OCI-LY7 (cell line): ENCODE results near the gene RNF149. TPM values are rescaled to one million over a fixed set of nuclear protein-coding genes. Genes with fewer than 3 reads are reported as not detected.

Source experiments
- BruUV-seq: library from RNA; stranded (reverse); fragments of 400-500 nt; replicated peaks from 2 replicates; lab custom pipeline; 2021; lab: Mats Ljungman, UMichigan
- CTCF ChIA-PET: fragments of 300-600 bp; sonication (Branson Sonifier 250); formaldehyde crosslinking; loops from one replicate; lab custom pipeline; 2022; ENCODE audit warnings: antibody characterized with exemption; ENCODE audit not compliant: unreplicated experiment; lab: Charles Lee
- POLR2A ChIA-PET: fragments of 300-600 bp; sonication (Branson Sonifier 250); formaldehyde crosslinking; loops from one replicate; lab custom pipeline; 2022; ENCODE audit warnings: antibody characterized with exemption; lab: Charles Lee
- DNase-seq: peaks from one replicate; pipeline ENCODE4 v3.0.0-alpha.2; 2015; ENCODE audit warnings: low spot score
- H2AFZ ChIP-seq: fragments of 200-600 bp; sonication (generic), shearing (Covaris generic); 2 replicates; pipeline ENCODE4 v1.6.1; 2014; ENCODE audit warnings: mild to moderate bottlenecking, antibody characterized with exemption, low read length, moderate library complexity
- H3K27ac ChIP-seq: fragments of 200-600 bp; sonication (generic); 2 replicates; pipeline ENCODE4 v1.5.1; 2014; ENCODE audit warnings: mixed run types, low read depth, mild to moderate bottlenecking, moderate library complexity, low read length, inconsistent platforms; ENCODE audit not compliant: poor library complexity, severe bottlenecking
- H3K36me3 ChIP-seq: fragments of 200-600 bp; sonication (generic); 2 replicates; pipeline ENCODE4 v1.6.1; 2014; ENCODE audit warnings: mild to moderate bottlenecking, antibody characterized with exemption, low read length, moderate library complexity, mixed read lengths; ENCODE audit not compliant: insufficient read depth
- H3K4me1 ChIP-seq: fragments of 200-600 bp; sonication (generic); 2 replicates; pipeline ENCODE4 v1.5.1; 2014; ENCODE audit warnings: mild to moderate bottlenecking, low read length; ENCODE audit not compliant: insufficient read depth, poor library complexity, severe bottlenecking
- H3K4me2 ChIP-seq: fragments of 200-600 bp; sonication (generic); 2 replicates; pipeline ENCODE4 v1.6.1; 2014; ENCODE audit warnings: mild to moderate bottlenecking, low read length
- H3K4me3 ChIP-seq: fragments of 200-600 bp; sonication (generic); 2 replicates; pipeline ENCODE4 v1.5.1; 2014; ENCODE audit warnings: mild to moderate bottlenecking, low read depth, low read length; ENCODE audit not compliant: poor library complexity, severe bottlenecking
- H3K79me2 ChIP-seq: fragments of 200-600 bp; sonication (generic); 2 replicates; pipeline ENCODE4 v1.6.1; 2016; ENCODE audit warnings: low read depth, mild to moderate bottlenecking, low read length, moderate library complexity, mixed read lengths; ENCODE audit not compliant: insufficient read depth
- H3K9me2 ChIP-seq: fragments of 200-600 bp; sonication (generic); 2 replicates; pipeline ENCODE4 v1.6.1; 2016; ENCODE audit warnings: mild to moderate bottlenecking, low read length, mixed read lengths; ENCODE audit not compliant: insufficient read depth
- H3K9me3 ChIP-seq: fragments of 200-600 bp; sonication (generic); 2 replicates; pipeline ENCODE4 v1.6.1; 2014; ENCODE audit warnings: mild to moderate bottlenecking, mixed run types, low read length, mixed read lengths
- H4K20me1 ChIP-seq: fragments of 200-600 bp; sonication (generic); 2 replicates; pipeline ENCODE4 v1.6.1; 2014; ENCODE audit warnings: mild to moderate bottlenecking, antibody characterized with exemption, low read length, moderate library complexity, mixed read lengths; ENCODE audit not compliant: insufficient read depth
- CTCF ChIP-seq: fragments of 200-600 bp; sonication (generic); conservative IDR thresholded peaks from 2 replicates; pipeline ENCODE4 v1.5.1; 2014; ENCODE audit warnings: mild to moderate bottlenecking, antibody characterized with exemption, low read length, moderate library complexity, mixed read lengths
- EZH2phosphoT487 ChIP-seq: fragments of 200-600 bp; sonication (generic); IDR thresholded peaks from 2 replicates; pipeline ENCODE4 v1.6.1; 2018; ENCODE audit warnings: low read depth, borderline replicate concordance, mild to moderate bottlenecking, mixed run types, antibody characterized with exemption, low read length, moderate library complexity, mixed read lengths
- intact Hi-C: fragments of 100-400 bp; cut with micrococcal nuclease; formaldehyde crosslinking; loops from one replicate; pipeline ENCODE4 v1.10.0; 2022; ENCODE audit not compliant: unreplicated experiment
- total RNA-seq, 2 experiments: library from RNA; depleted of rRNA in 1 of 2; stranded (reverse); fragments of >200 nt in 1 of 2; shearing (Covaris generic) in 1 of 2; gene quantifications; 2 replicates each; pipeline ENCODE4 v1.2.3, GENCODE V29; 2014 to 2022

The RNF149 gene
- total RNA-seq, 2 experiments from 2014 or later: 10.3 to 17.9 TPM

DNA sequence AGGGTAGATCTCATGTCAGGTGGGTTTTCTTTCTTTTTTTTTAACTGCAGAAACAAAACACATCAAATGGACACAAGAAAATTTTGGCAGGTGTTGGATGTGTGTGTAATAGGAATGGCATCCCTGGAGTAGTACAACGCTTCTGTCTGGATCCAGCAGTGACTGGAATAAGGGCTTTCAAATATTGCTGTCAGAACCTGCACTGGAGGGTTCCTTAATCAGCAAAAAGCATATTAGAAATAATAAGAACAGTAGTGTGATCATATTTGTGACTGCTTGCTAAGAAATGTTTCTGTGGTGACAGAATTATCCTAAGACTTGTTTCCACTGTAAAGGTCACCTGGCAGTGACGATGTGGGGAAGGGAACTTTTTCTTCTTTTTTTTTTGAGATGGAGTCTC, 48.0 kb upstream of the RNF149 start:
- Histone ChIP-seq H3K27ac (no peak overlapping the region), H3K4me1 (no peaks in the 10 kb centered on the region), H4K20me1 (no peaks in the 10 kb centered on the region), H3K4me3 (no peak overlapping the region), H3K9me2 (no peaks in the 10 kb centered on the region), H3K9me3 (no peaks in the 10 kb centered on the region), H3K79me2 (no peaks in the 10 kb centered on the region), H2AFZ (no peak overlapping the region), H3K4me2 (no peak overlapping the region), H3K36me3 (no peaks in the 10 kb centered on the region)
- DNase-seq: no peak
- BruUV-seq: no TSS peak
- TF ChIP-seq EZH2phosphoT487 (no peak), CTCF (no peak)
- CTCF ChIA-PET: no interaction called here
- POLR2A ChIA-PET: no interaction called here
- intact Hi-C loops: no loop called here

DNA sequence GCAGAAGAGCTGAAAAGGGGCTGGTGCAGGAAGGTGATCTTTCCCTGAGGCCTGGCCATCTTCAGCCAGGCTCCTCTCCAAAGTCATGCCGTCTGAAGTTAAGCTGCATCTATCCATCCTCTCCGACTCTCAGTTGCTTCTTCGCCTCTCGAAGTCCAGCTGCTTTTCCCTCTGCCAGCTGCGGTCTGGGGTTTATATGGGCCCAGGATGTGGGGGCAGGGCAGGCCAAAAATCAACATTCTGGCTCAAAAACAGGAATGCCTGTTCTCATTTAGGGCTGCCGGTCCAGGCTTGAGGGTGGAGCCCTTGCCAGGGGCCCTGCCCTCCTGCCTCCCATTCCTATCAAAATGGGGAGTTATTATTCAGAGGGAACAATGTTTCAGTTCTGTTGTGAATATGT, 47.6 kb upstream of the RNF149 start:
- no peaks in the 10 kb centered on the region for H3K36me3 ChIP-seq
- intact Hi-C loops: no loop called here
- H3K9me3 ChIP-seq: no peaks in the 10 kb centered on the region
- H3K79me2 ChIP-seq: no peaks in the 10 kb centered on the region
- no peak overlapping the region for H3K4me2 ChIP-seq
- ChIA-PET POLR2A (no interaction called here), CTCF (no interaction called here)
- no peaks in the 10 kb centered on the region for H3K4me1 ChIP-seq
- no peak for TF ChIP-seq CTCF
- no peak for DNase-seq
- no peaks in the 10 kb centered on the region for H4K20me1 ChIP-seq
- H2AFZ ChIP-seq: no peak overlapping the region
- no peak overlapping the region for H3K27ac ChIP-seq
- no TSS peak for BruUV-seq
- H3K9me2 ChIP-seq: no peaks in the 10 kb centered on the region
- no peak overlapping the region for H3K4me3 ChIP-seq

GRCh38 chr2:101355401-101356054, 47.0 kb upstream of the RNF149 start:
- Histone ChIP-seq H3K4me2 (no peak overlapping the region), H3K4me1 (no peaks in the 10 kb centered on the region), H3K4me3 (no peak overlapping the region), H3K27ac (no peak overlapping the region), H3K79me2 (no peaks in the 10 kb centered on the region), H3K9me2 (no peaks in the 10 kb centered on the region), H4K20me1 (no peaks in the 10 kb centered on the region), H2AFZ (no peak overlapping the region), H3K36me3 (no peaks in the 10 kb centered on the region), H3K9me3 (no peaks in the 10 kb centered on the region)
- TF ChIP-seq EZH2phosphoT487: no peak
- no peak for TF ChIP-seq CTCF
- ChIA-PET POLR2A (no interaction called here), CTCF (no interaction called here)
- DNase-seq: no peak
- intact Hi-C loops: no loop called here
- no TSS peak for BruUV-seq
